HEK293 (cell line): ENCODE results near the gene CTSZ.
A peak's percentile ranks its signal among the peaks of the same experiment; 100 is the strongest.

Experiments
- BCL11B ChIP-seq: fragments of 450-650 bp; formaldehyde crosslinking; IDR thresholded peaks from 2 replicates; pipeline ENCODE4 v1.5.1; 2016; ENCODE audit warnings: low read depth, missing biosample characterization, missing genetic modification characterization
- CTCF ChIP-seq: fragments of 450-650 bp; formaldehyde crosslinking; IDR thresholded peaks from 2 replicates; pipeline ENCODE4 v1.5.1; 2016; ENCODE audit warnings: missing biosample characterization, missing genetic modification characterization
- GLIS2 ChIP-seq: fragments of 450-650 bp; formaldehyde crosslinking; IDR thresholded peaks from 2 replicates; pipeline ENCODE4 v1.5.1; 2016; ENCODE audit warnings: missing biosample characterization, missing genetic modification characterization
- KLF16 ChIP-seq: fragments of 450-650 bp; formaldehyde crosslinking; IDR thresholded peaks from 2 replicates; pipeline ENCODE4 v1.5.1; 2017; ENCODE audit warnings: missing biosample characterization, missing genetic modification characterization
- KLF8 ChIP-seq: fragments of 450-650 bp; formaldehyde crosslinking; IDR thresholded peaks from 2 replicates; pipeline ENCODE4 v1.5.1; 2016; ENCODE audit warnings: missing biosample characterization, missing genetic modification characterization
- PRDM1 ChIP-seq: fragments of 450-650 bp; formaldehyde crosslinking; IDR thresholded peaks from 2 replicates; pipeline ENCODE4; 2016; ENCODE audit warnings: missing biosample characterization, missing genetic modification characterization
- PRDM2 ChIP-seq: fragments of 450-650 bp; formaldehyde crosslinking; IDR thresholded peaks from 2 replicates; pipeline ENCODE4 v1.5.1; 2016; ENCODE audit warnings: missing biosample characterization, missing genetic modification characterization, borderline replicate concordance
- SP3 ChIP-seq: fragments of 450-650 bp; formaldehyde crosslinking; IDR thresholded peaks from 2 replicates; pipeline ENCODE4 v1.5.1; 2016; ENCODE audit warnings: missing biosample characterization, missing genetic modification characterization
- SP7 ChIP-seq: fragments of 450-650 bp; formaldehyde crosslinking; IDR thresholded peaks from 2 replicates; pipeline ENCODE4 v1.5.1; 2016; ENCODE audit warnings: missing biosample characterization, missing genetic modification characterization
- YY1 ChIP-seq: fragments of 450-650 bp; formaldehyde crosslinking; IDR thresholded peaks from 2 replicates; pipeline ENCODE4 v1.5.1; 2018; ENCODE audit warnings: missing biosample characterization, missing genetic modification characterization
- ZBTB11 ChIP-seq: fragments of 450-650 bp; formaldehyde crosslinking; conservative IDR thresholded peaks from 2 replicates; pipeline ENCODE4 v1.5.1; 2016; ENCODE audit warnings: low read depth, missing biosample characterization, missing genetic modification characterization
- ZBTB21 ChIP-seq: fragments of 450-650 bp; formaldehyde crosslinking; IDR thresholded peaks from 2 replicates; pipeline ENCODE4 v1.5.1; 2017; ENCODE audit warnings: missing biosample characterization, missing genetic modification characterization
- ZBTB48 ChIP-seq: fragments of 450-650 bp; formaldehyde crosslinking; IDR thresholded peaks from 2 replicates; pipeline ENCODE4 v1.5.1; 2016; ENCODE audit warnings: missing biosample characterization, missing genetic modification characterization
- ZEB2 ChIP-seq: fragments of 450-650 bp; formaldehyde crosslinking; IDR thresholded peaks from 2 replicates; pipeline ENCODE4 v1.5.1; 2016; ENCODE audit warnings: missing biosample characterization, missing genetic modification characterization
- ZNF121 ChIP-seq: fragments of 450-650 bp; formaldehyde crosslinking; IDR thresholded peaks from 2 replicates; pipeline ENCODE4 v1.5.1; 2016; ENCODE audit warnings: missing biosample characterization, missing genetic modification characterization
- ZNF146 ChIP-seq: fragments of 450-650 bp; formaldehyde crosslinking; IDR thresholded peaks from 2 replicates; pipeline ENCODE4 v1.5.1; 2016; ENCODE audit warnings: missing biosample characterization, missing genetic modification characterization
- ZNF175 ChIP-seq: fragments of 450-650 bp; formaldehyde crosslinking; IDR thresholded peaks from 2 replicates; pipeline ENCODE4 v1.5.1; 2016; ENCODE audit warnings: missing biosample characterization, missing genetic modification characterization
- ZNF239 ChIP-seq: fragments of 450-650 bp; formaldehyde crosslinking; IDR thresholded peaks from 2 replicates; pipeline ENCODE4 v1.5.1; 2016; ENCODE audit warnings: missing biosample characterization, missing genetic modification characterization
- ZNF366 ChIP-seq: fragments of 450-650 bp; formaldehyde crosslinking; conservative IDR thresholded peaks from 2 replicates; pipeline ENCODE4 v1.5.1; 2016; ENCODE audit warnings: missing biosample characterization, missing genetic modification characterization
- ZNF473 ChIP-seq: fragments of 450-650 bp; formaldehyde crosslinking; IDR thresholded peaks from 2 replicates; pipeline ENCODE4 v1.5.1; 2017; ENCODE audit warnings: missing biosample characterization, missing genetic modification characterization
- ZNF510 ChIP-seq: fragments of 450-650 bp; formaldehyde crosslinking; IDR thresholded peaks from 2 replicates; pipeline ENCODE4 v1.5.1; 2018; ENCODE audit warnings: mild to moderate bottlenecking, missing genetic modification characterization, missing biosample characterization; ENCODE audit not compliant: insufficient replicate concordance
- ZNF560 ChIP-seq: fragments of 450-650 bp; formaldehyde crosslinking; IDR thresholded peaks from 2 replicates; pipeline ENCODE4 v1.5.1; 2017; ENCODE audit warnings: missing biosample characterization, missing genetic modification characterization, borderline replicate concordance
- ZNF629 ChIP-seq: fragments of 450-650 bp; formaldehyde crosslinking; IDR thresholded peaks from 2 replicates; pipeline ENCODE4 v1.5.1; 2017; ENCODE audit warnings: missing biosample characterization, missing genetic modification characterization
- TF ChIP-seq, protein P1 (sequence below): fragments of 450-650 bp; formaldehyde crosslinking; IDR thresholded peaks from 2 replicates; pipeline ENCODE4 v1.5.1; 2016; ENCODE audit warnings: missing biosample characterization, missing genetic modification characterization
- TF ChIP-seq, protein P2 (sequence below): fragments of 450-650 bp; IDR thresholded peaks from 2 replicates; pipeline ENCODE4 v1.5.1; 2018; ENCODE audit warnings: missing biosample characterization, missing genetic modification characterization
- TF ChIP-seq, protein P3 (sequence below): fragments of 450-650 bp; formaldehyde crosslinking; IDR thresholded peaks from 2 replicates; pipeline ENCODE4 v1.5.1; 2016; ENCODE audit warnings: missing biosample characterization, missing genetic modification characterization

The CTSZ gene

GRCh38 chr20:59042151-59042795 lies 35.2 kb upstream of the CTSZ start, which contains the start of gene PRELID3B (continued):
- TF ChIP-seq ZNF366 (no peak), SP7 (tag by site-specific recombination) (peak; percentile 46; the same call in 1 of the 2 replicates), PRDM1 (tag by site-specific recombination) (peak; percentile 47), ZNF629 (tag by site-specific recombination) (peak; percentile 18; the same call in 1 of the 2 replicates), ZBTB21 (tag by site-specific recombination) (no peak), ZNF121 (no peak), ZBTB48 (tag by site-specific recombination) (peak; percentile 50; the same call in 1 of the 2 replicates), CTCF (tag by site-specific recombination) (peak; percentile 60; the same call in 1 of the 2 replicates), ZNF510 (tag by site-specific recombination) (no peak), YY1 (tag by site-specific recombination) (peak; percentile 51), KLF8 (tag by site-specific recombination) (peak; percentile 41; the same call in 1 of the 2 replicates), KLF16 (peak; percentile 87), PRDM2 (tag by site-specific recombination) (no peak), ZNF175 (no peak), ZNF146 (tag by site-specific recombination) (peak; percentile 31; the same call in 1 of the 2 replicates), BCL11B (tag by site-specific recombination) (peak; percentile 80; the same call in 1 of the 2 replicates), ZNF239 (tag by site-specific recombination) (no peak), ZNF473 (tag by site-specific recombination) (no peak), ZNF560 (tag by site-specific recombination) (no peak), ZBTB11 (tag by site-specific recombination) (peak; percentile 37; the same call in 1 of the 2 replicates), GLIS2 (tag by site-specific recombination) (peak; percentile 63), ZEB2 (tag by site-specific recombination) (peak; percentile 38), SP3 (tag by site-specific recombination) (peak; percentile 54; the same call in 1 of the 2 replicates)
- TF ChIP-seq, protein P1, sequence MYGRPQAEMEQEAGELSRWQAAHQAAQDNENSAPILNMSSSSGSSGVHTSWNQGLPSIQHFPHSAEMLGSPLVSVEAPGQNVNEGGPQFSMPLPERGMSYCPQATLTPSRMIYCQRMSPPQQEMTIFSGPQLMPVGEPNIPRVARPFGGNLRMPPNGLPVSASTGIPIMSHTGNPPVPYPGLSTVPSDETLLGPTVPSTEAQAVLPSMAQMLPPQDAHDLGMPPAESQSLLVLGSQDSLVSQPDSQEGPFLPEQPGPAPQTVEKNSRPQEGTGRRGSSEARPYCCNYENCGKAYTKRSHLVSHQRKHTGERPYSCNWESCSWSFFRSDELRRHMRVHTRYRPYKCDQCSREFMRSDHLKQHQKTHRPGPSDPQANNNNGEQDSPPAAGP (tag by site-specific recombination), result 0 out of 2 replicates have a peak, but pooled peaks have one; percentile 16
- TF ChIP-seq, protein P2, sequence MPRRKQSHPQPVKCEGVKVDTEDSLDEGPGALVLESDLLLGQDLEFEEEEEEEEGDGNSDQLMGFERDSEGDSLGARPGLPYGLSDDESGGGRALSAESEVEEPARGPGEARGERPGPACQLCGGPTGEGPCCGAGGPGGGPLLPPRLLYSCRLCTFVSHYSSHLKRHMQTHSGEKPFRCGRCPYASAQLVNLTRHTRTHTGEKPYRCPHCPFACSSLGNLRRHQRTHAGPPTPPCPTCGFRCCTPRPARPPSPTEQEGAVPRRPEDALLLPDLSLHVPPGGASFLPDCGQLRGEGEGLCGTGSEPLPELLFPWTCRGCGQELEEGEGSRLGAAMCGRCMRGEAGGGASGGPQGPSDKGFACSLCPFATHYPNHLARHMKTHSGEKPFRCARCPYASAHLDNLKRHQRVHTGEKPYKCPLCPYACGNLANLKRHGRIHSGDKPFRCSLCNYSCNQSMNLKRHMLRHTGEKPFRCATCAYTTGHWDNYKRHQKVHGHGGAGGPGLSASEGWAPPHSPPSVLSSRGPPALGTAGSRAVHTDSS, result no peak
- TF ChIP-seq, protein P3, sequence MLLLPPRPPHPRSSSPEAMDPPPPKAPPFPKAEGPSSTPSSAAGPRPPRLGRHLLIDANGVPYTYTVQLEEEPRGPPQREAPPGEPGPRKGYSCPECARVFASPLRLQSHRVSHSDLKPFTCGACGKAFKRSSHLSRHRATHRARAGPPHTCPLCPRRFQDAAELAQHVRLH (tag by site-specific recombination), result no peak
